CD4-positive, alpha-beta T cell treated with Interleukin-17A for 4 hours (primary cell): ENCODE measurements around the gene RIOX2.
"Not testable (repeated sequence)": the region's sequence is repeated elsewhere in the genome, so short reads cannot be mapped to it uniquely, and the experiment has no call there.

Experiments
- DNase-seq: peaks from one replicate; pipeline ENCODE4 v3.0.0-alpha.2; 2020; ENCODE audit warnings: mixed read lengths

RIOX2 gene

DNA sequence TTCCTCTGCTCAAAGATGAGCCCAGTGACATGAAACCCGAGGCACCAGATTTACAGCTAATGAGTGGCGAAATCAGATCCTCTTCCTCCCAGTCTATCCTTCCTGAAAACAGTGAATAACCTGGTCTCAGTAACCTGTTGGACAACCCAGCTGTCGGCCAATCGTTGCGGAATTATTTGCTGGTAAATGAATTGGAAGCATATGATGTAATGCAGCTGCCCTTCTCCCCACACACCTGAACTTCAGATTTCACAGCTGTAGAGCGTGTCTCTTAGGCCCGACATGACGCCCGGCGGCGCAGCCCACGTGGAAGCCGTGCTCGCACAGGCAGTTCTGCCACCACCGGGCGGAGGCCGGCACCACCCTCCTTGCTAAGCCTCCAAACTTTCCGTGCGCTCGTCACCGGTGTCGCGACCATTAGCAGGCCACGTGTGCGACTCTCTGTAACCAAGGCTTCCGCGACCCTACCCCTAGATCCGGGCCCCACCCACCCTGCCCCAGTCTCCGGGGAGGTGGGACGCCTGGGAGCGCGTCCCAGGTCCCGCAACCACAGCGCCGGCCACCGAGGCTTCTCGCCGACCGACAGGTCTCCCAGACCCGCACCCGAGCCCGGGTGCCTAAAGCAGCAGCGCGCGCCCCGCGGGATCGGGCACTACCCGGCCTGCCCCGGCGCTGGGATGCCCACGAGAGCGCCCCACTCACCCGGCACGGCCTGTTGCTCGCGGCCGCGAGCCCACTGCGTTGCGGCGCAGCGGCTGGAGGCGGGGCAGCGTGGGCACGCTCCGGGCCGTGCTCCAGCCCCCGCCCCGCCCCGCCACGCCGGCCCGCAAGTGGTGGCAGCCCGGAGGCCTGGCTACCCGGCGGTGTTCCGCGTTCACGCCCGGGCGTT, at the start of gene RIOX2:
Gene RIOX2 (minus strand): TSS at position 753 of the 889 bp plus-strand sequence. CDS start 4,838 bp downstream, outside the sequence.
- peak; percentile 81 for DNase-seq

DNA sequence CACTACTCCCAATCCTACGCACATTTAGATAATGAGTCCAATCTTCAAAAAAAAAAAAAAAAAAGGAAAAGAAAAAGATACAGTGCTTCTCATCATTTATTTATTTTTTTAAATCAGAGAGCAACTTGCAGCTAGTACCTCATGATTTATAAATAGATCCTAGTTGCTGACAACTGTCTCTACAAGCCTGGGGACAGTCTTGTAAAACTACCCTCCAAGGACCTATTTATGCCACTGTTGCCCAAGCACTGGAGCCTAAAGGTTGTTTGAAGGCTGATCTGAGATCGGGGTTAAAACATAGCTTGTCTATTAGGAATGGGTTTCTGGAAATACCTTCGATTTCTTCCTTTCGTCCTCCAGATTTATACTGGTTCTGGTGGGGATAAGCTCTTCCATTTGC, 48.2 kb upstream of the RIOX2 start:
- DNase-seq, result no peak

DNA sequence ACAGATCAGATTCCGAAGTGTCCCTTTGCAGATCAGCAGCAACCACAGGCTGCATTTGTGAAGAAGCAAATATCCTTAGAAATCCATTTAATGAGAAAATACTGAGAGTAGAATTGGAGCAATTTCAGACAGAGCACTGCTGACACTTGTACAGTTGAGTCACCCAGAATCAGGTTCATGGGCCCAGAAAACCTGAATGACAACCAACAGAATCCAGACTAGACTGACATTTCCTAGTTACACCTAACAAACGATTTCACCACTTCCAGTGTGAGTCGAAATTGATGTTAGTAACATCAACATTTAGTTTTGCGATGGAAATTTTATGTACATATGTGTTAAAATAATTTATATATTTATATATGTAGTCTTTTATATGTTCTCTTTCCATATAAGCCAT, 46.1 kb upstream of the RIOX2 start:
- DNase-seq, result no peak

DNA sequence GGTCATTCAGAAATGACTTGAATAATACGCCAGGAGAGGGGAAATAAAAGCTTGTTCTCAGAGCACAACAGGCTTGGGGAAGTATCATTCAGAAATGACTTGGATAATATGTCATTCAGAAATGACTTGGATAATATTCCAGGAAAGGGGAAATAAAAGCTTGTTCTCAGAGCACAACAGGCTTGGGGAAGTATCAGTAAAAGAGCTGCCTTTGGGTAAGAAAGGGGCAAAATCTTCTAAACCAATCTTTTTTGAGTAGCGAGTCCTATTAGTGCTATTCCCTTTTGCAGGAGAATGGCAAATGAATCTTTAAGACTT, 42.0 kb upstream of the RIOX2 start:
- no peak for DNase-seq

DNA sequence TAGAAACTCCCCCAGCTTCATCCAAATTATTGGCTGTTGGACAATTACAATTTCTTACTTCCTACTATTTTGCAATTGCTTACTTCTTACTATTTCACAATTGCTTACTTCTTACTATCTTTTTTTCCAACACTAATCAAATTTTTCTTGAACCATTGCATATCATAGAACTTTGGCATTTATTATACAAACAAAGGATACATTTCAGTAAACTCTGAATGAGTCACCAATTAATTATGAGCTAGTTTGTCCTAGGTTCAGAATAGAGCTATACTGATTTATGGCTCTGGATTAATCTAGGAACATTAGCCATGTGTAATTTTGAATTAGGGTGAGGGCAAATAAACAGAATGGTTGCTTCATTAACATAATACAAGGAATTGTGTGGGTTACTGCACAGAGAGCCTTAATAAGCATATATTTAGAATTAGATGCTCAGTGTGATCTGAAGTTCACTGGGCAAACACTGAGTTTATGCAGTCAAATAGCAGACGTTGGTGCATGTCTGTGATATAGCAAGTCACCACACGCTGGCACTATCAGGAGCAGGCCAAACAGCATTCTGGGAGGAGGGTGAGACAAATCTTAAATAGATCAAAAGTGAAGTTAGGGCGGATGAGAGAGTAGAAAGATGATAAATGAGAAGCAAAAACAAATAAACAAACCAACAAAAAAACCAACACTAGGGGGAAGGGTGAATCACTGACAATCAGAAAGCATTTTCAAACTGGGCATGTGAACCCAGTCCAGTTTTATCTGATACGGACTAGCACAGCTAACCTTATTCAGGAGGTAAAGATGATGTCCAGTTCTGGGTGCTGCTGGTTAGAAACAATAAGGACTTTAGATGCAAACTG, 41.4 kb upstream of the RIOX2 start:
- DNase-seq, result no peak

DNA sequence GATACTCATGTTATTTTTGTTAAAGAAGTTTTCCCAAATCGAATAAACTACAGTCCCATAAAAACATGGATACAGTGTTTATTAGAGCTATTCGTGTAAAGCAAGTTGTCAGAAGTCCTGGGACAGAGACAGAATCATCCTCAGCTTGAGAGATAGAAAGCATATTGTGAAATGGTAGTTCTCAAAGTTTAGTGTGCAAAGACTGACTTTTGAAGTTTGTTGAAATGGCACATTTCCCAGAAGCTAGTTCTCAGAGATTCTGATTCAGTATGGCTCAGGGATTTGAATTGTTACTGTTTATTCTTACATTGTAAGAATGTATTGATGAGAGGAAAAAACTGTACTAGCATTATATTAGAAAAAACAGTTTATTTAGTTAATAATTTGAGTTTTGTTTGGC, 40.7 kb upstream of the RIOX2 start:
- DNase-seq, result no peak

DNA sequence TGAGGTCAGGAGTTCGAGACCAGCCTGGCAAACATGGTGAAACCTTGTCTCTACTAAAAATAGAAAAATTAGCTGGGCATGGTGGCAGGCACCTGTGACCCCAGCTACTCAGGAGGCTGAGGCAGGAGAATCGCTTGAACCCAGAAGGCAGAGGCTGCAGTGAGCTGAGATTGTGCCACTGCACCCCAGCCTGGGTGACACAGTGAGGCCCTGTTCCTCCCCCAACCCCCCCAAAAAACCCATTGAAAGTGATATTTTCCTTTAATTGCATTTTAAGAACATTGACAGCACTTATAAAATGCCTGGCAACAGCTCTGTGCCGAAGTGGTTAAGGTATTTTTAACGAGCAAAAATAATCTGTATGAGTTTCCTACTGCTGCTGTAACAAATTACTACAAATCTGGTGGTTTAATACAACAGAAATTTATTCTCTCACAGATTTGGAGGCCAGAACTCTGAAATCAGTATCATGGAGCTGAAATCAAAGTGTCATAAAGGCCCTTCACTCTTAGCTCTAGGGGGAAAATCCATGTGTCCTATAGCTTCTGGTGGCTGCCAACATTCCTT, 38.7 kb upstream of the RIOX2 start:
- not testable (repeated sequence) for DNase-seq

DNA sequence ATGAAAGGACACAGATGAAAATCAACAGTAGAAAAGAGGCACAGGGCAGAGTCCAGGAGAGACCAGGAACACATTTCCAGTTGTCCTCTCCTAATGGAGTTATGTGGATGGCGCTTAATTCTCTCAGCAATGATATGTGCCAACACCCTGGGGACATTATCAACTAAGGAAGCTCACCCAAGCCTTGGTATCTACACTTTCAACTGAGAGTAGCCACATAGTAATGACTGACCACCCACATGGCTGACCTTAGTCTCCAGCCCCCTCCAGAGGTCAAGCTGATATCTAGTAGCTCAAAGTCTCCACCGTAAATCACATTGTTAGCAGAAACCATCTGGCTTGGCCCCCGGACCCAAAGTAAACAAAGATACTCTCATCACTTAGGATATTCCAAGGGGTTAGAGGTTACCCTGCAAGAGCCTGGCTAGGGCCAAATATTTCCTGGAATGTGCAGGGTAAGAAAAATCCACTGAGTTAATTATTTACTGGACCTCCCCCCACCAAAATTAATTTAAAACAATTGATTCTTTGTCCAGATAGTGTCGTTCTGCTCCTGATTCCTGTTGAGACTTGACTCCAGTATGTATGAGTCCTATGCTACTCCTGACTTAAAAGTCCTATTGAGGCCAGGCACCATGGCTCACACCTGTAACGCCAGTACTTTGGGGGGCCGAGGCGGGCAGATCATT, 38.1 kb upstream of the RIOX2 start:
- DNase-seq, result no peak

DNA sequence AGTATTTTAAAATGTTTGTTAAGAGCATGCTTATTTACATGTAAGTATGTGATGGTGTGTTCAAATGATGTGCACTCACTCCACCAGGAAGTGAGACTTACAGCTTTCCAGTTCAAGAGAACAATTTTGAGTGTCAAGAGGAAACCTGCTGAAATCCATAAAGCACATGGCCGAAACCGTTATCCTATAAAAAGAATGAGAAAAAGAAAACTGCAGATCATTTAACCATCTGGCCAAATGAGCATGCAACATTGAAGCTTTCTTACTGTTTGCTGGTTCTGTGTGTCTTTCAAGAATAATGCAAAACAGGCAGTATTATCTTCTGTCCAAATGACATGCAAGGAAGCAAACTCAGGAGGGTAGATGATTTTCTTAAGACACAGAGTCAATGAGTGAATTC, 36.6 kb upstream of the RIOX2 start:
- DNase-seq, result no peak

DNA sequence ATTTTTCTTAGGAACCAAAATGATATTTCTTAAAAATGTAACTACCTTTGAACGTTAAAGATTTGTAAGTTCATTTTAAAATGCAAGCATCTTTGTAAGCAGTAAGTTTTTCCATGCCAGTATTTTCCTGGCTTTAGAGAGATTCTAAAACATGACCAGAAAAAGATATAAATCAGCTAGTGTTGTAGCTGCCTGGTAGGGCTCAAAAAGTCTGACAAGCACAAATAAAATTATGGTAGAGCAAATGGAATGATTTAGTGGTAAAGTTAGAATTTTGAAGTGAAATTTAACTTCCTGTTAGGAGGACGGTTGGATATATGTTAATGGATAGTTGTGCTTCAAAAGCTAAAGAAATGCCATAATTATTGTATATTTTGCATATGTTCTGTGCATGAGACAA, 33.2 kb upstream of the RIOX2 start:
- no peak for DNase-seq

DNA sequence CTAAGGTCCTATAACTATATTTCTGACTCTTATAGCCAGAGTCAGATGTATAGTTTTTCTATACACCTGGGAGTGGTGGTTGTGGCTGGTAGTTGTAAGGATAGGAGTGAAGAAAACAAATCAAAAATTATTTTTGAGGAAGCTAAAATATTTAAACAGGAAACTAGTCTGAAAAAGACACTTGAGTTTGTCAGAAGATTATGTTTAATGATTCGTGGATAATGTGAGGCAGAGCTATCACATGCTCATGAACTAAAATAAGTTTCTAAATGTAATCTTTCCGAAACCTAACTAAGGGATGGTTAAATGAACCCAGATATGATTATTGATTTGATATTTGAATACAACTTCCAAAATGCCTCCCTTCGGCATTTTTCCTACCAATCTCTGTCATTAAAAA, 32.5 kb upstream of the RIOX2 start:
- DNase-seq, result no peak

DNA sequence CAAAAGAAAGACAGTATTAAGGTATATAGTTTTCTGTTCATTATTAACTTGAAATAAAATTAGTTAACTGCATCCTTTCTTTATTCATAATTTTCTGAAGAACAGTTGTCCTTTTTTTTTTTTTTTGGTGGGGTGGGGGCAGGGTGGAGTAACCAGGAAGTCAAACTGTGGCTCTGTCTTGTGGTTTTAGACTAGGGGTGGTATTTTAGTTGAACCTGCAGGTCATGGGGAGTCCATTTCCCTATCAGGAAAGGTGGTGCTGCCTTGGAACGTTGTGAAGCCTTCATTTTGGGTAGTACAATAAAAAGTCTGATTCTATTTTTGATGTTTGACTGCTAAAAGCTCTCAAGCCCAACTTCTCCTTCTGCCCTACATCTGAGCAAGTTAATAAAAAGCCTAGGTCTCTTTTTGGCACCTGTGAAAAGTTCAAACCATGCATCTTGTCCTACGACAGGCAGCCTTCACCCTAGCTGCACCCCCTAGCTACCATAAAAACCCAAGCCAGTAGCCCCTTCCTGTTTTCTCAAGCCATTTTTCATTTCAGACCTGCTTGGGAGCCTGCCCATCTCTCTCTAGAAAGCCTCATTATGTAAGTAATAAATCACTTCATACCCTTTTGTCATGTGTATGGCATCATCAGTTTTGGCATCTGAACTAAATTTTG, 31.2 kb upstream of the RIOX2 start:
- DNase-seq, result no peak

DNA sequence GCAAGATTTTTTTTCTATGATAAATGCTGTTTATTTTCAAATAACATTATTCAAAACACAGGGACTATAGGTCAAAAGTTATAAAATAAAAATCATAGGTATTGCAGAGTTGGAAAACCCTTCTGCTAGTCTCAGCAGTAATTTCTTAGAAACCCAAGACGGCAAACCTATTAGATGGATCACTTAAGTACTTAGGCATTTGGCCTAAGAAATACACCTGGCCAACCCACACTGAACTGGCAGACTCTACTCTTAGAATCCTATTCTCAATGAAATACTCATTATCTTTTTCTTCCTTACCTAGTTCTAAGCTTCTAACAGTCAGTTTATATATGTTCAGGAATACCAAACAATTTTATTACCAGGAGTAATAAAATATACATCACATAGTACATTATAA, 30.5 kb upstream of the RIOX2 start:
- DNase-seq, result no peak

DNA sequence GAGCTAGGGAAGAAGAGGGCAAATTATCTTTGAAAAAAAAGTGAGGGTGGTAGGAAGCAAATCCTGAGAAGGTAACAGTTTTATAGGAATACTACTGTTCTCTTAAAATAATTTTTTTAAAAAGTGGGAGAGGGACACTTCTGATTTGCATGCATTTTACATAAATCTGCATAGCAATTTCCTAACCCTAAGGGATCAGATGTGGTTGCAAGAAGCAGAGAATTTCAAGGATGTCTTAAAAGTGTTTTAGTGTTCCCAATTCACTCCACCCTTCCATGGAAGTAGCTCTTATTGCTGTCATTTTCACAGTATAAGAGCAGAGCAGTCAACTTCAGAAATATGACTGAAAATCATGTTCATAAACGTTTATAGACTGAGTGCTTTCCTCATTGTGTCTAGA, 27.8 kb upstream of the RIOX2 start:
- no peak for DNase-seq

DNA sequence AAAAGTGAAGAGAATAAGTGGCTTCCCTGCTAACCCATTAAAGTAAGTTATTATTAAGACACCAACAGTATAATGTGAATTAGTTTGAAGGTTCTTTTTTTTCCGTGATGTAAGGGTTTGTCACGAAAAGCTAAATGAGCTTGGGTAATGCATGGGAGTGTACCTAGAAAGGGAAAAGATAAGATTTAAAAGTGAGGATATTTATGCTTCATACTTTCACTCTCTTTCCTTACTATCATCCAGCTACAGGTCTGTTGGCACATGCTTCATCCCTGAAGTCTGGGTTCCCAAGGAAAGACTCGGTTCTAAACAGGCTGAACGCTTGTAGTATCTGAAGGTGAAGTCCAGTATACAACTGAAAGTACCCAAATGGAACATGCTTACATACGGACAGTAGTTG, 26.9 kb upstream of the RIOX2 start:
- DNase-seq, result no peak

DNA sequence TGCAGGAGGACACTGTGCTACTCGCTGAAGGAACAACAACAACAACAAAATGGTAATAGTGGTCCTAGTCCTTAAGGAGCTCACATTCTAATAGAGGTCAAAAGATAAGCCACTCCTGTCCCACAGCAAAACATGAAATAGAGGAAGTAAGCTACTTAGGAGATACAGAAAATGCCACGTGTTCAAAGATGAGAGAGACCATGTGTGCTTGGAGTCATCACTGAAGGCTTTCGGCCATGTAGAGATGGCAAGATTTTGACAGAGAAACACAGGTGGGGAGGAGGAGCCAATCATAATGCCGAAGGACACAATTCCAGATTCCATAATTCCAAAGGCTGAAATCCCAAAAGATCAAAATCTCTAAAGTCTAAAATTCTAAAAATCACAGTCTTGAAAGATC, 24.8 kb upstream of the RIOX2 start:
- DNase-seq, result no peak

DNA sequence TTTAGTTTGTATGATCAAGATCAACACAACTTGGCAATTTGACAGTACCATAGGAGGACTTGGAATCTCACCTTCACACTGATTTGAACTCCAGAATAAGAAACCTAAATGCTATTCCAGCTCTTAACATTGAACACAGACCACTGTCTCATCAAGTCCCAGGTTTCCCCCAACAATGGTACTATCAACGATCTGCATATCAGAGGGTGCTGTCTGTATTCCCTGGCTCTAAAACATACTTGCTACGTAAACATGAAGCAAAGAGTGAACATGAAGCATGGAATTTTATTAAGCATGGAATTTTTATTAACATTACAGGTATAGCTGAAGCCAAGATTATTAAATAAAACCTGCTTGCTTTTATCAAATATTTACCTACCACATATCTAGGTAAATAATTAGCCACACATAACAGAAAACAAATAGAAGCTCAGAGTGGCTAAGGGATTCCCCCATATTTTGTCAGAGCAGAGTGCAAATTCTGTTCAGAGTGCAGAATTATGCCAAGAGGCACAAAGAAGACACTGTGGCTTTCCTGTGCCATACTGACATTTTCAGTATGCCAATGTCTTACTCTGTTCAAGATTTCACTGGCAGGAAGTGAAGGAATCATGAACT, 22.2 kb upstream of the RIOX2 start:
- no peak for DNase-seq

DNA sequence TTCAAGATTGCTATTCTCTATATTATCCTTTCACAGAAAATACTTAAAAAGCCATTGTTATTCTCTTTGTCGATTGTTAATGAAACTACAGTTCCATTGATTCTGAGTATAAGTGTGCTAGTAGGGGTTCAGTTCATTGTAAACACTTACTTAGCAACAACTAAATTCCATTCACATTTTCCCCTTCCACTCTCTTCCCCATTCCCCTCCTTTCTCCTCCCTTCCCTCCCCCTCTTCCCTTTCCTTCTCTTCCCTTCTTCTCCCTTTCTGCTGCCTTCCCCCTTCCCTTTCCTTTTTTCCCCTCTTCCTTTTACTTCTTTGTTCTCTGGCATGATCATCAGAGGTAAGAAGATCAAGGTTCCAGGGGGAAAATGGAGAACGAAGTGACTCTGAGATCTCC, 21.3 kb upstream of the RIOX2 start:
- DNase-seq, result no peak

DNA sequence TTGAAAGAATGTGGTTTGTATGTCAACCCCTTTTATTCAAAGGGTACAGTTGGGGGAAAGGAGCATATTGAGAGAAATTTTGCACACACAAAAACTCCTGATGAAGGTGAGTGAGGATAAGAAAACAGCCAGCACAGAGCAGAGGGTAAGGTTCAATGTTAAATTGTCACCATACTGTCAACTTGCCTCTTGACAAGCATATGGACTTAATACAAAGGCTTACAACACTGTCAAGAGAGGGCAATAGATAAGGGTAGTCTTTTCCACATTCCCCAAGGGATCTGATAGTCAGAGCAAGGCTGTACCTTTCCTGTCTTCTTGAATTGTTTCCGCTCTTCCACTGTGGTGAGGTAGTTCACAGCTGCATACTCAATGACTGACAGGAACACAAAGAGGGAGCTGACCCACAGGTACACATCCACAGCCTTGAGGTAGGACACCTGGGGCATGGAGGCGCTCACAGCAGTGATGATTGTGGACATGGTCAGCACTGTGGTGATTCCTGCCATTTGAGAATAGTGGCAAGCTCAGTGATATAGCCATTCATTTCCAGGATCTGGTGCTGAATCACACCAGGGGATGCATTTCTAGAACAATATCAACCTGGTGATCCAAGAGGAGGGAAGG, 20.4 kb upstream of the RIOX2 start:
- no peak for DNase-seq

DNA sequence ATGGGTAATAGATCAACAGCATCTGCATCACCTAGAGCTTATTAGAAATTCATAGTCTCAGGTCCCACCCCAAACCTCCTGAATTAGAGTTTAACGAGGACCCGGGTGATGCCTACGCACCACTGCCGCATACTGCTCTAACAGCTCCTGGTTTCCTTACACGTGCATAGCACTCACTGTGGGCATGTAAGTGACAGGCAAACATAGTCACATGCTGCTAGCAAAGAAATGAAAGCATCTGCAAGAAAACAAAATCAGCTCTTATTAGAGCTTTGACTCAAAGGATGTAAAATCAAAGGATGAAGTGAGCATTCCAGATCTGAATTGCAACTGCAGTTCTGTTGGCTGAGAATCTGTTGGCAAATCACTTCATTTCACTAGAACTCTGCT, 19.1 kb upstream of the RIOX2 start:
- DNase-seq, result peak; percentile 47

DNA sequence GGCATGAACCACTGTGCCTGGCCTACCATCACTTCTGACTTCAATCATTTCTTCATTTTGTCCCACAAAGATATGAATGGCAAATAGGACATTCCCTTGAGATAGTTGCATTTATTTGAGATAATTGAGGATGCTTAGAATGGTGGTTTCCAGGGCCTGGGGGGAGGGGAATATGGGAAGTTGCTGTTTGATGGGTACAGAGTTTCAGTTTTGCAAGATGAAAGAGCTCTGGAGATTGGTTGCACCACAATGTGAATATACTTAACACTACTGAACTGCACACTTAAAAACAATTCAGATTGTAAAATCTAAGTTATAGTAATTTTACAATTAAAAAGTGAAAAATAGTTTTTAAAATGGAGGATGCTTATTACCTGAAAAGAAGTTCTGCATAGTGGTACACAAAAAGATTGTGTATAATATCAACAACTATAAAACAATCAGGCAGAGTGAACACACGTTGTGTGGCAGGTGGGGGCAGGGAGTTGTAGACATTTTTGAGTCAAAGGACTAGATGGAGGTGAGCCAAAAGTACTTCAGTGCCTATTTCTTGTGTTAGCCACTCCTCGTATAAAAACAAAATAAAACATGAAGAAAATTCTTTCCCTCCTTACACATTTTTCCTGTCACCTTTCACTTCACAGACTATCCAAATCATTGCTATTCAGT, 18.5 kb upstream of the RIOX2 start:
- peak; percentile 22 for DNase-seq
